WTC11 (cell line): Measurements from ENCODE around the gene OST4. TPM values are rescaled to one million over a fixed set of nuclear protein-coding genes. Genes with fewer than 3 reads are reported as not detected.
"Not testable (repeated sequence)": the region's sequence is repeated elsewhere in the genome, so short reads cannot be mapped to it uniquely, and the experiment has no call there.

Source experiments
- ATAC-seq: fragments of 200-7000 bp; cut with Tn5 transposase; 2 replicates; pipeline ENCODE4 v1.10.0; 2021; ENCODE audit warnings: mild to moderate bottlenecking, moderate library complexity
- CTCF ChIA-PET: fragments of 300-600 bp; sonication (Branson Sonifier 250); formaldehyde crosslinking; loops from one replicate; lab custom pipeline; 2021; ENCODE audit warnings: antibody characterized with exemption; lab: Charles Lee
- POLR2A ChIA-PET: fragments of 350-600 bp; sonication (Branson Sonifier 250); formaldehyde crosslinking; loops from one replicate; lab custom pipeline; 2021; ENCODE audit warnings: antibody characterized with exemption; lab: Charles Lee
- DNase-seq: peaks from one replicate; pipeline ENCODE4 v3.0.0; 2021; ENCODE audit warnings: low spot score
- H3K27ac Mint-ChIP-seq: 2 replicates; pipeline ENCODE4 v1.8.0; 2021; ENCODE audit warnings: mixed read lengths
- H3K27me3 Mint-ChIP-seq: 2 replicates; pipeline ENCODE4 v1.8.0; 2021; ENCODE audit warnings: low read depth, mild to moderate bottlenecking, moderate library complexity, mixed read lengths
- H3K36me3 Mint-ChIP-seq: 2 replicates; pipeline ENCODE4 v1.8.0; 2021; ENCODE audit warnings: mixed read lengths
- H3K4me1 Mint-ChIP-seq: 2 replicates; pipeline ENCODE4 v1.8.0; 2022; ENCODE audit warnings: mixed read lengths
- H3K4me3 Mint-ChIP-seq: 2 replicates; pipeline ENCODE4 v1.8.0; 2021; ENCODE audit warnings: mild to moderate bottlenecking, moderate library complexity, mixed read lengths
- H3K9me3 Mint-ChIP-seq: 2 replicates; pipeline ENCODE4 v1.8.0; 2021; ENCODE audit warnings: mixed read lengths
- CREM ChIP-seq: sonication (generic); formaldehyde crosslinking; IDR thresholded peaks from 2 replicates; pipeline ENCODE4 v1.8.1; 2022; ENCODE audit warnings: mild to moderate bottlenecking, missing genetic modification reagents, moderate library complexity
- FOXK1 ChIP-seq: sonication (generic); formaldehyde crosslinking; IDR thresholded peaks from 2 replicates; pipeline ENCODE4 v1.8.0; 2022; ENCODE audit warnings: mild to moderate bottlenecking, moderate library complexity, missing genetic modification reagents
- IRF2 ChIP-seq: sonication (generic); formaldehyde crosslinking; IDR thresholded peaks from 2 replicates; pipeline ENCODE4 v1.8.0; 2022; ENCODE audit warnings: low read depth, missing genetic modification reagents, borderline replicate concordance
- NFATC4 ChIP-seq: fragments of 250-450 bp; sonication (Bioruptor Pico); IDR thresholded peaks from 2 replicates; pipeline ENCODE4 v1.9.0; 2021; ENCODE audit warnings: mild to moderate bottlenecking
- NFYB ChIP-seq: sonication (generic); formaldehyde crosslinking; conservative IDR thresholded peaks from 2 replicates; pipeline ENCODE4 v1.8.0; 2022; ENCODE audit warnings: low read depth, missing genetic modification reagents
- NR1H2 ChIP-seq: sonication (generic); formaldehyde crosslinking; IDR thresholded peaks from 2 replicates; pipeline ENCODE4 v1.9.0; 2021; ENCODE audit warnings: mild to moderate bottlenecking, moderate library complexity, missing genetic modification reagents
- OVOL2 ChIP-seq: fragments of 250-450 bp; sonication (Bioruptor Pico); IDR thresholded peaks from 2 replicates; pipeline ENCODE4 v1.9.0; 2021; ENCODE audit warnings: mild to moderate bottlenecking, borderline replicate concordance
- SOX15 ChIP-seq: fragments of 250-450 bp; sonication (Bioruptor Pico); IDR thresholded peaks from 2 replicates; pipeline ENCODE4 v1.9.0; 2021; ENCODE audit warnings: mild to moderate bottlenecking
- SP1 ChIP-seq: sonication (generic); formaldehyde crosslinking; conservative IDR thresholded peaks from 2 replicates; pipeline ENCODE4 v1.8.1; 2022; ENCODE audit warnings: missing genetic modification reagents
- TEAD4 ChIP-seq: sonication (generic); formaldehyde crosslinking; IDR thresholded peaks from 2 replicates; pipeline ENCODE4 v1.8.0; 2022; ENCODE audit warnings: mild to moderate bottlenecking, missing genetic modification reagents
- ZBTB21 ChIP-seq: sonication (generic); formaldehyde crosslinking; IDR thresholded peaks from 2 replicates; pipeline ENCODE4 v1.8.1; 2023; ENCODE audit warnings: mild to moderate bottlenecking, missing genetic modification reagents, borderline replicate concordance
- ZNF219 ChIP-seq: sonication (generic); formaldehyde crosslinking; IDR thresholded peaks from 2 replicates; pipeline ENCODE4 v1.8.0; 2023; ENCODE audit warnings: missing genetic modification reagents, mild to moderate bottlenecking, borderline replicate concordance
- ZNF263 ChIP-seq: sonication (generic); formaldehyde crosslinking; IDR thresholded peaks from 2 replicates; pipeline ENCODE4 v1.8.1; 2022; ENCODE audit warnings: low read depth, mild to moderate bottlenecking, moderate library complexity, missing genetic modification reagents
- ZNF396 ChIP-seq: fragments of 250-450 bp; sonication (Bioruptor Pico); IDR thresholded peaks from 2 replicates; pipeline ENCODE4 v1.8.0; 2021; ENCODE audit warnings: mild to moderate bottlenecking, moderate library complexity, borderline replicate concordance
- total RNA-seq: library from RNA; stranded (reverse); gene quantifications from 3 replicates; pipeline ENCODE4 v1.2.3, GENCODE V29; 2021
- TF ChIP-seq, protein P1 (sequence below): fragments of 200-600 bp; IDR thresholded peaks from 2 replicates; pipeline ENCODE4 v1.8.0; 2022; ENCODE audit warnings: antibody characterized with exemption
- TF ChIP-seq, protein P2 (sequence below): sonication (generic); formaldehyde crosslinking; IDR thresholded peaks from 2 replicates; pipeline ENCODE4 v1.8.1; 2022; ENCODE audit warnings: mild to moderate bottlenecking, missing genetic modification reagents, moderate library complexity, borderline replicate concordance
- TF ChIP-seq, protein P3 (sequence below): fragments of 250-450 bp; sonication (Bioruptor Pico); conservative IDR thresholded peaks from 2 replicates; pipeline ENCODE4 v1.9.0; 2021; ENCODE audit warnings: mild to moderate bottlenecking
- TF ChIP-seq, protein P4 (sequence below): sonication (generic); formaldehyde crosslinking; conservative IDR thresholded peaks from 2 replicates; pipeline ENCODE4 v1.8.1; 2022; ENCODE audit warnings: mild to moderate bottlenecking, missing genetic modification reagents

The OST4 gene
- total RNA-seq, 1 experiment from 2014 or later, result 210 TPM

DNA sequence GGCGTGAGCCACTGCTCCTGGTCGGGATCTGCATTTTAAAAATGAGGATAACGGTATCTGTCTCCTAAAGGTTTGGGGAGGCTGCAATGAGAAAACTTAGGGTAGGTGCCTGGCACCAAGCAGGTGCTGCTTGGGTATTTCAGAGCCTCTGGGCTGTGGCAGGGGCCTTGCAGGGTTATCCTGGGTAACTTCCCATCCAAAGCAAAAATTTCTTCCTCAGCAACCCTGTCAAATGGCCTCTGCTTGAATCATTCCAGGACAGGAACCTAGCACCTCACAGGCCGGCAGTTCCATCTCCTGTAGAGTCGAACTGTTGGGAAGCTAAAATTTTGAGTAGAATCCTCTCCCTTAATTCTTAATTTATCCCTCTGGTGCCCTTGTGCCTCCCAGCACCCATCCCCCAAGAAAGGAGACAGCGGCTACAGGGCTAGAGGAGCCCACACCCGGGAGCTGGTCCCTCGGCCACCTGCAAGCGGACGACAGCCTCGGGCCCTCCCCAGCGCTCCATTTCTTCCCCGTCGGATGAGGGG is 46.6 kb upstream of the OST4 start:
- TF ChIP-seq ZNF396 (CRISPR knock-in tag) (no peak), SP1 (0 out of 2 replicates have a peak, but pooled peaks have one; percentile 13)
- H3K27me3 Mint-ChIP-seq, result peaks cover 61% of the 10 kb centered on the region
- peak overlapping the region; percentile 60 for H3K4me3 Mint-ChIP-seq
- DNase-seq (no peak), ATAC-seq (peak; percentile 61)
- H3K27ac Mint-ChIP-seq, result no peak overlapping the region
- no peaks in the 10 kb centered on the region for H3K9me3 Mint-ChIP-seq
- H3K36me3 Mint-ChIP-seq, result no peaks in the 10 kb centered on the region
- POLR2A ChIA-PET, result interaction anchor here (1.6 kb wide), 1 partner anchor 16 kb away, joined by 5 read pairs; the partner anchor contains the start of gene PREB
- H3K4me1 Mint-ChIP-seq, result peaks cover 9% of the 10 kb centered on the region; the same call in 1 of the 2 replicates
- CTCF ChIA-PET, result interaction anchor here (0.6 to 2.1 kb wide), 6 partner anchors 16 to 90 kb away, joined by 3 to 11 read pairs (median 5); partner anchors contain the start of genes KHK and PREB

DNA sequence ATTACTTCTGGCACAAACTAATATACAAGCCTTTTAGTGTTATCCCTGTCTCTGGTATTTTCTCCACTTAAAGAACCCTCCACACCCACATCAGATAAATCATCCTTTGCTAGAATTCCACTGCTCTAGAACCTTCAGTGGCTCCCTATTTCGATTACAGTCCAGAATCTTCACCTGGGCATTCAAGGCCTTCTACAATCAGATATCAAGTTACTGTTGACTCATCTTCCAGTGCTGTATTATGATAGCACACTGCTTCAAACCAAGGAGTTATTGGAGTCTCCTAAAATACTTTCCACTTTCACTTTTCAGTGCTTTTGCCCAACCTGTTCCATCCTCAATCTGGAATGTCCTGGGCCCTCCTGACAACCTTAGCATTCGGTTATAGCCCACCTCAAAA is 44.1 kb upstream of the OST4 start:
- Mint-ChIP-seq H3K4me1 (peaks cover 9% of the 10 kb centered on the region; the same call in 1 of the 2 replicates), H3K27ac (no peak overlapping the region), H3K4me3 (no peak overlapping the region), H3K9me3 (no peaks in the 10 kb centered on the region), H3K27me3 (peaks cover 36% of the 10 kb centered on the region), H3K36me3 (no peaks in the 10 kb centered on the region)
- ATAC-seq (no peak), DNase-seq (no peak)
- ChIA-PET POLR2A (interaction anchor here (0.7 kb wide), 1 partner anchor 79 kb away, joined by 5 read pairs; no protein-coding TSS in a partner anchor), CTCF (interaction anchor here (1.6 to 1.8 kb wide), 2 partner anchors 8 to 54 kb away, joined by 3 to 6 read pairs; partner anchors contain the start of gene ABHD1)
- TF ChIP-seq ZNF263, result no peak
- TF ChIP-seq IRF2 (CRISPR knock-in tag), result no peak
- no peak for TF ChIP-seq TEAD4 (CRISPR knock-in tag)
- no peak for TF ChIP-seq NFATC4
- TF ChIP-seq SP1, result no peak

DNA sequence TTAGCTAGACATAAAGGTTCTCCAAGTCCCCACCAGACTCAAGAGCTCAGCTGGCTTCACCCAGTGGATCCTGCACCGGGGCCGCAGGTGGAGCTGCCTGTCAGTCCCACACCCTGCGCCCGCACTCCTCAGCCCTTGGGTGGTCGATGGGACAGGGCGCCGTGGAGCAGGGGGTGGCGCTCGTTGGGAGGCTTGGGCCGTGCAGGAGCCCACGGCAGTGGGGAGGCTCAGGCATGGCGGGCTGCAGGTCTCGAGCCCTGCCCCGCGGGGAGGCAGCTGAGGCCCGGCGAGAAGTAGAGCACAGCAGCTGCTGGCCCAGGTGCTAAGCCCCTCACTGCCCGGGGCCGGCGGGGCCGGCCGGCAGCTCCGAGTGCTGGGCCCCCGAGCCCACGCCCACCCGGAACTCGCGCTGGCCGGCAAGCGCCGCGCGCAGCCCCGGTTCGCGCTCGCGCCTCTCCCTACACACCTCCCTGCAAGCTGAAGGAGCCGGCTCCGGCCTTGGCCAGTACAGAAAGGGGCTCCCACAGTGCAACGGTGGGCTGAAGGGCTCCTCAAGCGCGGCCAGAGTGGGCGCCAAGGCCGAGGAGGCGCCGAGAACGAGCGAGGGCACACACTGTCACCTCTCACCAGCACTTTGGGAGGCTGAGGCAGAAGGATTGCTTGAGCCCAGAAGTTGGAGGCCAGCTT is 40.1 kb upstream of the OST4 start:
- H3K4me1 Mint-ChIP-seq, H3K27ac Mint-ChIP-seq, H3K4me3 Mint-ChIP-seq, DNase-seq, POLR2A ChIA-PET, H3K27me3 Mint-ChIP-seq, H3K36me3 Mint-ChIP-seq, H3K9me3 Mint-ChIP-seq, ATAC-seq: not testable (repeated sequence)
- CTCF ChIA-PET, result interaction anchor here (1.0 to 1.9 kb wide), 4 partner anchors 22 to 80 kb away, joined by 3 to 16 read pairs (median 4); partner anchors contain the start of gene KHK

DNA sequence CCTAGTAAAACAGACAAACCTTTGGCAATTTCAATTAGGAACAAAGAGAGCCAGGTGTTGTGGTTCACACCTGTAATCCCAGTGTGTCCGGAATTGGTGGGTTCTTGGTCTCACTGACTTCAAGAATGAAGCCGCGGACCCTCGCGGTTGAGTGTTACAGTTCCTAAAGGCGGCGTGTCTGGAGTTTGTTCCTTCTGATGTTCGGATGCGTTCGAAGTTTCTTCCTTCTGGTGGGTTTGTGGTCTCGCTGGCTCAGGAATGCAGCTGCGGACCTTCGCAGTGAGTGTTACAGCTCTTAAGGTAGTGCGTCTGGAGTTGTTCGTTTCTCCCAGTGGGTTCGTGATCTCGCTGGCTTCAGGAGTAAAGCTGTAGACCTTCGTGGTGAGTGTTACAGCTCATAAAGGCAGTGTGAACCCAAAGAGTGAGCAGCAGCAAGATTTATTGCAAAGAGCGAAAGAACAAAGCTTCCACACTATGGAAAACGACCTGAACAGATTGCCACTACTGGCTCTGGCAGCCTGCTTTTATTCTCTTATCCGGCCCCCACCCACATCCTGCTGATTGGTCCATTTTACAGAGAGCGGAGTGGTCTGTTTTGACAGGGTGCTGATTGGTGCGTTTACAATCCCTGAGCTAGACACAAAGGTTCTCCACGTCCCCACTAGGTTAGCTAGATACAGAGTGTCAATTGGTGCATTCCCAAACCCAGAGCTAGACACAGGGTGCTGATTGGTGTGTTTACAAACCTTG is 39.3 kb upstream of the OST4 start:
- POLR2A ChIA-PET, DNase-seq, H3K4me3 Mint-ChIP-seq, H3K36me3 Mint-ChIP-seq, ATAC-seq, H3K9me3 Mint-ChIP-seq, H3K4me1 Mint-ChIP-seq, H3K27me3 Mint-ChIP-seq: not testable (repeated sequence)
- CTCF ChIA-PET, result interaction anchor here (0.6 to 1.9 kb wide), 6 partner anchors 23 to 1269 kb away, joined by 3 to 16 read pairs (median 4); partner anchors contain the start of gene KHK
- H3K27ac Mint-ChIP-seq, result peak overlapping the region; percentile 41; the same call in 1 of the 2 replicates
- TF ChIP-seq NFYB, result peak; percentile 76

DNA sequence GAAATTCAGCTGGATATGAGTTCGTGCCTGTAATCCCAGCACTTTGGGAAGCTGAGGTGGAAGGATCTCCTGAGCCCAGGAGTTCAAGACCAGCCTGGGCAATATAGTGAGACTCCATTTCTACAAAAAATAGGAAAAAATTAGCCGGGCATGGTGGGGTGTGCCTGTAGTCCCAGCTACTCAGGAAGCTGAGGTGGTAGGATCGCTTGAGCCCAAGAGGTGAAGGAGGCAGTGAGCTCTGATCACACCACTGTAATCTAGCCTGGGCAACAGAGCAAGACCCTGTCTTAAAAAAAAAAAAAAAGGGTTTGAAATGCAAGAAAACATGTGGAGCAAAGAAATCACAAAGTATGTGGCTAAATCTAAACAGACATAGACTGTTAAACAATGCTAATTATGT is 37.6 kb upstream of the OST4 start:
- DNase-seq (no peak), ATAC-seq (no peak)
- ChIA-PET POLR2A (no interaction called here), CTCF (interaction anchor here (1.1 to 1.9 kb wide), 3 partner anchors 24 to 183 kb away, joined by 3 to 9 read pairs (median 4); no protein-coding TSS in a partner anchor)
- Mint-ChIP-seq H3K36me3 (no peaks in the 10 kb centered on the region), H3K9me3 (no peaks in the 10 kb centered on the region), H3K27ac (no peak overlapping the region), H3K4me1 (peaks cover 2% of the 10 kb centered on the region; the same call in 1 of the 2 replicates), H3K4me3 (no peak overlapping the region), H3K27me3 (0 out of 2 replicates have a peak, but pooled peaks cover 5% of the 10 kb centered on the region)
- TF ChIP-seq, protein P1, sequence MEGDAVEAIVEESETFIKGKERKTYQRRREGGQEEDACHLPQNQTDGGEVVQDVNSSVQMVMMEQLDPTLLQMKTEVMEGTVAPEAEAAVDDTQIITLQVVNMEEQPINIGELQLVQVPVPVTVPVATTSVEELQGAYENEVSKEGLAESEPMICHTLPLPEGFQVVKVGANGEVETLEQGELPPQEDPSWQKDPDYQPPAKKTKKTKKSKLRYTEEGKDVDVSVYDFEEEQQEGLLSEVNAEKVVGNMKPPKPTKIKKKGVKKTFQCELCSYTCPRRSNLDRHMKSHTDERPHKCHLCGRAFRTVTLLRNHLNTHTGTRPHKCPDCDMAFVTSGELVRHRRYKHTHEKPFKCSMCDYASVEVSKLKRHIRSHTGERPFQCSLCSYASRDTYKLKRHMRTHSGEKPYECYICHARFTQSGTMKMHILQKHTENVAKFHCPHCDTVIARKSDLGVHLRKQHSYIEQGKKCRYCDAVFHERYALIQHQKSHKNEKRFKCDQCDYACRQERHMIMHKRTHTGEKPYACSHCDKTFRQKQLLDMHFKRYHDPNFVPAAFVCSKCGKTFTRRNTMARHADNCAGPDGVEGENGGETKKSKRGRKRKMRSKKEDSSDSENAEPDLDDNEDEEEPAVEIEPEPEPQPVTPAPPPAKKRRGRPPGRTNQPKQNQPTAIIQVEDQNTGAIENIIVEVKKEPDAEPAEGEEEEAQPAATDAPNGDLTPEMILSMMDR, result no peak
- TF ChIP-seq NR1H2 (CRISPR knock-in tag) (no peak), OVOL2 (CRISPR knock-in tag) (no peak), SOX15 (no peak), ZNF219 (CRISPR knock-in tag) (no peak), CREM (CRISPR knock-in tag) (no peak), ZBTB21 (CRISPR knock-in tag) (no peak), ZNF263 (no peak), FOXK1 (CRISPR knock-in tag) (no peak)
- TF ChIP-seq, protein P2, sequence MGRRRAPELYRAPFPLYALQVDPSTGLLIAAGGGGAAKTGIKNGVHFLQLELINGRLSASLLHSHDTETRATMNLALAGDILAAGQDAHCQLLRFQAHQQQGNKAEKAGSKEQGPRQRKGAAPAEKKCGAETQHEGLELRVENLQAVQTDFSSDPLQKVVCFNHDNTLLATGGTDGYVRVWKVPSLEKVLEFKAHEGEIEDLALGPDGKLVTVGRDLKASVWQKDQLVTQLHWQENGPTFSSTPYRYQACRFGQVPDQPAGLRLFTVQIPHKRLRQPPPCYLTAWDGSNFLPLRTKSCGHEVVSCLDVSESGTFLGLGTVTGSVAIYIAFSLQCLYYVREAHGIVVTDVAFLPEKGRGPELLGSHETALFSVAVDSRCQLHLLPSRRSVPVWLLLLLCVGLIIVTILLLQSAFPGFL (CRISPR knock-in tag), result no peak
- TF ChIP-seq, protein P3, sequence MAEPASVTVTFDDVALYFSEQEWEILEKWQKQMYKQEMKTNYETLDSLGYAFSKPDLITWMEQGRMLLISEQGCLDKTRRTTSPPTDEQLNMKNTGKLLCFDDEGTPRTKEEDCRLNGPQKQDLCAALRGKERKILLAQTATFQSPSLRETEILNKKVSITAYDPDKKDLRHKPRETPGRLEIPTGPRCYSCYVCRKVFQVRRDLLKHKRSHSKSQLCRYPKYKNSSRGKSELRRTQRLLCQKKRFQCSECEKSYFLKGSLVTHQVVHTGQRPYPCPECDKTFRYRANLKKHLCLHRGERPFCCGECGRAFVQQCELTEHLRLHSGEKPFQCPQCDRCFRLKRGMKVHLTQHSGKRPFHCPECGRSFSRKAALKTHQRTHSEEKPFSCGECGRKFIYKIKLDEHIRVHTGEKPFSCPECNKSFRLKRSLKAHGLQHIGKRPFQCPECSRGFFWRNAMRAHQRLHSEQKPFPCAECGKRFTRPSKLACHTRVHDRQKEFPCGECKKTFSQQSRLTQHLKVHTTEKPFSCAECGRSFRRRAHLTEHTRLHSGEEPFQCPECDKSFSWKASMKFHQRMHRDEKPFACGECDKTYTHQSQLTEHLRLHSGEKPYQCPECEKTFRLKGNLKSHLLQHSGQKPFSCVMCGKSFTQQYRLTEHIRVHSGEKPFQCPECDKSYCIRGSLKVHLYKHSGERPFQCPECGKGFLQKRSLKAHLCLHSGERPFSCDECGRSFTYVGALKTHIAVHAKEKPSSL, result no peak
- TF ChIP-seq, protein P4, sequence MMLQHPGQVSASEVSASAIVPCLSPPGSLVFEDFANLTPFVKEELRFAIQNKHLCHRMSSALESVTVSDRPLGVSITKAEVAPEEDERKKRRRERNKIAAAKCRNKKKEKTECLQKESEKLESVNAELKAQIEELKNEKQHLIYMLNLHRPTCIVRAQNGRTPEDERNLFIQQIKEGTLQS (CRISPR knock-in tag), result no peak
